ENCODE results near the gene DFFB.

DNA sequence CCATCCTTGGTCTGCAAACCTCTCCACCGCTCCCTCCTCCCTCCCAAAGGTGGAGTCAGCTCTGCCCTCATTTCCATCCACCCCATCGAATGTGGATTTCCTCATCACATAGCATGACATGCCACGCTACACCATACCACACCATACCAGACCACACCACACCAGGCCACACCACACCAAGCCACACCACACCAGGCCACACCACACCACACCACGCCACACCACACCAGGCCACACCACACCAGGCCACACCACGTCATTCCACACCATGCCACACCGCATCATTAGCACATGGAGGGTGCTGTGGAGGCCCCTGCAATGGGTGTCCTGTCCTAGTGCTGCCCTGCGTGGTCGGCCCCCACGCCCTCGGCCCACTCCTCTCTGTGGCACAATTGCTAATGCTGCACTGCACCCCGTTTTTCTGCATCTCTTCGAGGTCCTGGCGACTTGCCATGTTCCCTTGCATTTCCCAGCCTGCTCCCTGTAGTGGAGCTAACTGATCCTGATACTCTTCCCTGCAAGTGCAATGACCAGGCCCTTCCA is 11.3 kb downstream of the DFFB start:
- TF ChIP-seq, protein P1, sequence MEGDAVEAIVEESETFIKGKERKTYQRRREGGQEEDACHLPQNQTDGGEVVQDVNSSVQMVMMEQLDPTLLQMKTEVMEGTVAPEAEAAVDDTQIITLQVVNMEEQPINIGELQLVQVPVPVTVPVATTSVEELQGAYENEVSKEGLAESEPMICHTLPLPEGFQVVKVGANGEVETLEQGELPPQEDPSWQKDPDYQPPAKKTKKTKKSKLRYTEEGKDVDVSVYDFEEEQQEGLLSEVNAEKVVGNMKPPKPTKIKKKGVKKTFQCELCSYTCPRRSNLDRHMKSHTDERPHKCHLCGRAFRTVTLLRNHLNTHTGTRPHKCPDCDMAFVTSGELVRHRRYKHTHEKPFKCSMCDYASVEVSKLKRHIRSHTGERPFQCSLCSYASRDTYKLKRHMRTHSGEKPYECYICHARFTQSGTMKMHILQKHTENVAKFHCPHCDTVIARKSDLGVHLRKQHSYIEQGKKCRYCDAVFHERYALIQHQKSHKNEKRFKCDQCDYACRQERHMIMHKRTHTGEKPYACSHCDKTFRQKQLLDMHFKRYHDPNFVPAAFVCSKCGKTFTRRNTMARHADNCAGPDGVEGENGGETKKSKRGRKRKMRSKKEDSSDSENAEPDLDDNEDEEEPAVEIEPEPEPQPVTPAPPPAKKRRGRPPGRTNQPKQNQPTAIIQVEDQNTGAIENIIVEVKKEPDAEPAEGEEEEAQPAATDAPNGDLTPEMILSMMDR (IDR thresholded peaks at IDR 0.05 in 8 of 11, conservative IDR thresholded peaks at IDR 0.05 in 3 of 11) = no peak
- TF ChIP-seq POLR2AphosphoS5 (IDR thresholded peaks at IDR 0.05) = no peak
